ENCODE measurements around the gene PVR. TPM values are rescaled to one million over a fixed set of nuclear protein-coding genes. Genes with fewer than 3 reads are reported as not detected.

PVR gene
- total and polyA plus RNA-seq, 9 of the 15 experiments (the other 6 are each of a cell fraction or from before 2014, with no cell fraction given) = 0.89 to 14.5 (median 9.8) TPM

DNA sequence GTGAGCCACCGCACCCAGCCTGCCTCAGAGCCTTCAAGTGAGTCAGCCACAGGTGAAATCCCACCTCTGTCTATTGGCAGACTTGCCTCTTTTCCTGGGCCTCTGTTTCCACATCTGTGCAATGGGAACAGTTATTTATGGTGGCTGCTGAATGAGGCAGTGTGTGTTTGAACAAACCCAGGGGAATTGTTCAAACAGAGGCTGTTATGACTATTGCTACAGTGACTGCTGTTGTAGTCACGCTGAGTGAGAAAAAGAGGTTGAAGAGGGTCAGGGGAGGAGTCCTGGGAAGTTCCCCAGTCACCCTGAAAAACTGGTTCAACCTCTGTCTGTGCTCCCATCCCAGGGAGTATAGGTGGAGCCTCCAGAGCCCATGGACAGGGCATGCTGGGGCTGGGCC lies 27.7 kb downstream of the PVR start, which contains the start of gene CEACAM19 (continued):
- TF ChIP-seq CHD7 (IDR thresholded peaks at IDR 0.05; ENCODE audit: low read depth, low read length) = no peak
- TF ChIP-seq NR2F6 (CRISPR knock-in tag; IDR thresholded peaks at IDR 0.05) = no peak
